ENCODE results near the gene KCNIP2.
A peak's percentile ranks its signal among the peaks of the same experiment; 100 is the strongest.

KCNIP2 gene

GRCh38 chr10:101826852-101827434, 16.7 kb downstream of the KCNIP2 start:
- Histone ChIP-seq H3F3A (ENCODE audit: insufficient read depth, low read length) (peaks cover 19% of the 10 kb centered on the region), H3K4me3 (ENCODE audit: low read length) (no peak overlapping the region), H3K9me3 (replicated peaks; ENCODE audit: insufficient read depth, low read length) (no peaks in the 10 kb centered on the region), H3K9ac (ENCODE audit: low read length) (no peak overlapping the region), H4K20me1 (ENCODE audit: insufficient read depth, low read length) (no peaks in the 10 kb centered on the region), H3K4me1 (ENCODE audit: low read length) (peaks cover 9% of the 10 kb centered on the region; the same call in 1 of the 2 replicates), H3K27ac (ENCODE audit: low read length) (no peak overlapping the region), H3K36me3 (replicated peaks; ENCODE audit: insufficient read depth, low read length) (no peaks in the 10 kb centered on the region), H3K27me3 (replicated peaks; ENCODE audit: insufficient read depth, low read length) (no peaks in the 10 kb centered on the region), H2AFZ (ENCODE audit: low read length) (no peak overlapping the region), H3K4me2 (ENCODE audit: low read depth, low read length) (no peak overlapping the region), H3K79me2 (ENCODE audit: low read length) (no peaks in the 10 kb centered on the region), H3K9me2 (replicated peaks; ENCODE audit: insufficient read depth, low read length) (no peaks in the 10 kb centered on the region)
- no peak for TF ChIP-seq EZH2 (optimal IDR thresholded peaks at IDR 0.05; ENCODE audit: low read depth, low read length)
- no peak for TF ChIP-seq EZH2phosphoT487 (IDR thresholded peaks at IDR 0.05; ENCODE audit: low read length)
- TF ChIP-seq CTCF (IDR thresholded peaks at IDR 0.05; ENCODE audit: low read length) = no peak
- DNase-seq = no peak

DNA sequence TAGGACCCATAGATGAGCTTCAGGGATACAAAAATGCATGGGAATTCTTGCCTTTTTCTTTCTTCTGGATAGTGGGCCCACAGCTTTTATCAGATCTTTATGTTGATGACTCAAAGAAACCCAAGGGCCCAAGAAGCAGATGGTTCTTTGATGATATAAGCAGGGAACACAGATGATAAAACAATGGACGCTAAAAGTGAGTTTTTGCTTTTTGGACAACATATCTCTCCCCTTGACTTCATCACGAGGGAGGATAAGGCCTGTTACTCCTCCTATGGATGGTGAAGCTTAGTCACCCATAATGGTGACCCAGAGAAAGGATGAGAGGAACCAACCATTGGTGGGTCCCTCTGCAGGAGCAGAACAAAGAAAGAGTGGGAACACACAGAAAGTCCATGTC, 18.9 kb downstream of the KCNIP2 start:
- Histone ChIP-seq H3K27me3 (replicated peaks; ENCODE audit: insufficient read depth, low read length) (no peaks in the 10 kb centered on the region), H3K79me2 (ENCODE audit: low read length) (peaks cover 5% of the 10 kb centered on the region), H3K4me3 (ENCODE audit: low read length) (no peak overlapping the region), H3F3A (ENCODE audit: insufficient read depth, low read length) (peaks cover 1% of the 10 kb centered on the region), H3K9me2 (replicated peaks; ENCODE audit: insufficient read depth, low read length) (no peaks in the 10 kb centered on the region), H3K36me3 (replicated peaks; ENCODE audit: insufficient read depth, low read length) (no peaks in the 10 kb centered on the region), H3K9ac (ENCODE audit: low read length) (no peak overlapping the region), H3K4me2 (ENCODE audit: low read depth, low read length) (no peak overlapping the region), H3K4me1 (ENCODE audit: low read length) (no peaks in the 10 kb centered on the region), H3K27ac (ENCODE audit: low read length) (no peak overlapping the region), H2AFZ (ENCODE audit: low read length) (no peak overlapping the region), H4K20me1 (ENCODE audit: insufficient read depth, low read length) (no peaks in the 10 kb centered on the region), H3K9me3 (replicated peaks; ENCODE audit: insufficient read depth, low read length) (no peaks in the 10 kb centered on the region)
- TF ChIP-seq EZH2phosphoT487 (IDR thresholded peaks at IDR 0.05; ENCODE audit: low read length) (no peak), EZH2 (optimal IDR thresholded peaks at IDR 0.05; ENCODE audit: low read depth, low read length) (no peak), CTCF (IDR thresholded peaks at IDR 0.05; ENCODE audit: low read length) (no peak)
- no peak for DNase-seq

DNA sequence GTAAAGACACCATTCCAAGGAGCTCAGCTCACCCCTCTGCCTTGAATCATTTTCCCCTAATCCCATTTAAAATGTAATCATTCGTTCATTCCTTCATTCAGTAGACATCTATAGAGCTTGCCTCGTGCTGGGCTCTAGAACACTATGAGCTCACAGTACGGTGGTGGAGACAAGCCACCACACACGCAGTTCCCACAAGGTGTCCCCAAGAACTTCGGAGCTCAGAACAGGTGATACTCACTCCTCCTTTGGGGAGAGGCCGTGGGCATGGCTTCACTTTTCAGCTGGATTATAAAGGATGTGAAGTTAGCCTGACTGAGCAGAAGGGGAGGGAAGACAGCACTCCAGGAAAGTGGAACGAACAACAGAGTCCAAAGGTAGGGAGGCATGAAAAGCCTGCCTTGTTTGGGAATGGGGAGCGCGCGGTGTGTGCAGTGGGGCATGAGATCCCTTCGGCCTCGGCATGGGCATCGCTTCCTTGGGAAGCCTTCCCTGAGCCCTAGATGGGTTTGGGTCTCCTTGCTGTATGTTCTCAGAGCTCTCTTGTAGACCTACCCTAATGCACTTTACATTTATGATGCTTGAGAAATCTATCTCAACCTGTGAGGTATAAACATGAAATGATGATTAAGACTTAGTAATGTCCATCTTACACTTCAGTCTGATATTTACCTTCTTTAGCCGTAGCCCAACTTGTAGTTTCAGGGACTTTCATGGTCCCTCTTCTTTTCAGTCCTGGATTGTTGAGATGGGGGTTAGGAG, 24.5 kb downstream of the KCNIP2 start:
- Histone ChIP-seq H2AFZ (ENCODE audit: low read length) (peak overlapping the region; percentile 77), H3K4me2 (ENCODE audit: low read depth, low read length) (peak overlapping the region; percentile 91), H3K4me1 (ENCODE audit: low read length) (peaks cover 15% of the 10 kb centered on the region), H4K20me1 (ENCODE audit: insufficient read depth, low read length) (peaks cover 29% of the 10 kb centered on the region), H3K27ac (ENCODE audit: low read length) (peak overlapping the region; percentile 80; the same call in 1 of the 2 replicates), H3K27me3 (replicated peaks; ENCODE audit: insufficient read depth, low read length) (no peaks in the 10 kb centered on the region), H3K9me2 (replicated peaks; ENCODE audit: insufficient read depth, low read length) (no peaks in the 10 kb centered on the region), H3K4me3 (ENCODE audit: low read length) (peak overlapping the region; percentile 60), H3K9me3 (replicated peaks; ENCODE audit: insufficient read depth, low read length) (no peaks in the 10 kb centered on the region), H3K9ac (ENCODE audit: low read length) (peak overlapping the region; percentile 57), H3K79me2 (ENCODE audit: low read length) (peaks cover 57% of the 10 kb centered on the region), H3F3A (ENCODE audit: insufficient read depth, low read length) (peaks cover 11% of the 10 kb centered on the region), H3K36me3 (replicated peaks; ENCODE audit: insufficient read depth, low read length) (no peaks in the 10 kb centered on the region)
- peak; percentile 74 for DNase-seq
- TF ChIP-seq EZH2 (optimal IDR thresholded peaks at IDR 0.05; ENCODE audit: low read depth, low read length) (no peak), EZH2phosphoT487 (IDR thresholded peaks at IDR 0.05; ENCODE audit: low read length) (no peak), CTCF (IDR thresholded peaks at IDR 0.05; ENCODE audit: low read length) (no peak)

Data from MM.1S (cell line).